Sciatic nerve (tissue), 2 donors: ENCODE data around the gene KIAA1191. TPM values are rescaled to one million over a fixed set of nuclear protein-coding genes. Genes with fewer than 3 reads are reported as not detected.
"Not testable (repeated sequence)": the region's sequence is repeated elsewhere in the genome, so short reads cannot be mapped to it uniquely, and the experiment has no call there.

Experiments
- ATAC-seq: fragments of 200-7000 bp; cut with Tn5 transposase; one replicate; pipeline ENCODE4 v1.9.1; 2020; ENCODE audit warnings: mild to moderate bottlenecking, moderate library complexity
- DNase-seq: peaks from one replicate; pipeline ENCODE4 v3.0.0-alpha.2; 2020; ENCODE audit warnings: low spot score
- intact Hi-C: fragments of 100-400 bp; cut with DNase I; formaldehyde crosslinking; loops from one replicate; pipeline ENCODE4 v1.14.2; 2022
- total RNA-seq: library from RNA; stranded (reverse); fragmentation: NEBNext Ultra II Directional; extraction: Animal tissue kit (Norgen Biotek cat#: 25700); gene quantifications from one replicate; pipeline ENCODE4 v1.2.1, GENCODE V29; 2021
- donor health status: DM: no; HTN: no; CAD: no.
- donor health status: DM: no; HTN: no; CAD: no.

The KIAA1191 gene
- total RNA-seq: 87.8 TPM

- ATAC-seq: peak; percentile 98
- intact Hi-C loops: no loop called here
- DNase-seq: peak; percentile 96
Measured at GRCh38 chr5:176361437-176362232, at the start of gene KIAA1191. Gene KIAA1191, minus strand, starts transcription at chr5:176361764. Its CDS starts 2,256 bp downstream, at chr5:176359508.

- DNase-seq (no peak), ATAC-seq (no peak)
- intact Hi-C loops: no loop called here
Measured at GRCh38 chr5:176410486-176411180, 49.1 kb upstream of the KIAA1191 start.

GRCh38 chr5:176409765-176410164, 48.2 kb upstream of the KIAA1191 start:
- DNase-seq (no peak), ATAC-seq (no peak)
- intact Hi-C loops: no loop called here

GRCh38 chr5:176408590-176408989, 47.0 kb upstream of the KIAA1191 start:
- ATAC-seq (no peak), DNase-seq (no peak)
- intact Hi-C loops: no loop called here

- not testable (repeated sequence) for ATAC-seq, DNase-seq
Measured at GRCh38 chr5:176408252-176408573, 46.6 kb upstream of the KIAA1191 start.

GRCh38 chr5:176407456-176408251, 46.1 kb upstream of the KIAA1191 start:
- no peak for DNase-seq
- ATAC-seq: peak; percentile 87

More at GRCh38 chr5:176408252-176408573, 46.6 kb upstream of the KIAA1191 start:
- intact Hi-C loops: not testable (repeated sequence)

GRCh38 chr5:176406436-176407052, 45.0 kb upstream of the KIAA1191 start:
- ATAC-seq (no peak), DNase-seq (no peak)
- intact Hi-C loops: no loop called here

More at GRCh38 chr5:176407456-176408251, 46.1 kb upstream of the KIAA1191 start:
- intact Hi-C loops: no loop called here

GRCh38 chr5:176405656-176406435, 44.3 kb upstream of the KIAA1191 start:
- DNase-seq (no peak), ATAC-seq (no peak)
- intact Hi-C loops: no loop called here

GRCh38 chr5:176401281-176402205, 40.0 kb upstream of the KIAA1191 start:
- DNase-seq (peak; percentile 35), ATAC-seq (no peak)
- intact Hi-C loops: no loop called here

- peak; percentile 41 for ATAC-seq
- DNase-seq: no peak
- intact Hi-C loops: no loop called here
Measured at GRCh38 chr5:176400382-176401156, 39.0 kb upstream of the KIAA1191 start.

- ATAC-seq (no peak), DNase-seq (no peak)
- intact Hi-C loops: no loop called here
Measured at GRCh38 chr5:176397736-176398420, 36.3 kb upstream of the KIAA1191 start.

- no peak for DNase-seq
- ATAC-seq: no peak
- intact Hi-C loops: no loop called here
Measured at GRCh38 chr5:176396330-176396729, 34.8 kb upstream of the KIAA1191 start.

- DNase-seq: no peak
- peak; percentile 40 for ATAC-seq
- intact Hi-C loops: no loop called here
Measured at GRCh38 chr5:176394881-176395675, 33.5 kb upstream of the KIAA1191 start.

- DNase-seq (no peak), ATAC-seq (no peak)
- intact Hi-C loops: no loop called here
Measured at GRCh38 chr5:176394096-176394495, 32.5 kb upstream of the KIAA1191 start.

GRCh38 chr5:176392526-176392925, 31.0 kb upstream of the KIAA1191 start:
- intact Hi-C loops: no loop called here
- ATAC-seq (no peak), DNase-seq (no peak)
